ACC112 (cell line): ENCODE measurements around the gene GGCT.
"Not testable (repeated sequence)": the region's sequence is repeated elsewhere in the genome, so short reads cannot be mapped to it uniquely, and the experiment has no call there.

ENCODE experiments used
- H2AFZ ChIP-seq: fragments of 200-600 bp; sonication (generic); one replicate; pipeline ENCODE4 v1.6.0; 2017; ENCODE audit warnings: antibody characterized with exemption, low read length; ENCODE audit not compliant: unreplicated experiment
- H3K27ac ChIP-seq: fragments of 200-600 bp; sonication (generic); 2 replicates; pipeline ENCODE4 v1.5.1; 2014; ENCODE audit warnings: low read depth, mild to moderate bottlenecking, antibody characterized with exemption, low read length, moderate library complexity
- H3K27me3 ChIP-seq: fragments of 200-600 bp; sonication (generic); 2 replicates; pipeline ENCODE4 v1.6.1; 2014; ENCODE audit warnings: mild to moderate bottlenecking, antibody characterized with exemption, low read length, moderate library complexity, mixed read lengths; ENCODE audit not compliant: insufficient read depth
- H3K36me3 ChIP-seq: fragments of 200-600 bp; sonication (generic); 2 replicates; pipeline ENCODE4 v1.6.1; 2016; ENCODE audit warnings: mild to moderate bottlenecking, antibody characterized with exemption, low read length, moderate library complexity, mixed read lengths; ENCODE audit not compliant: insufficient read depth
- H3K4me1 ChIP-seq: fragments of 200-600 bp; sonication (generic); one replicate; pipeline ENCODE4 v1.6.1; 2016; ENCODE audit warnings: low read length, mixed read lengths; ENCODE audit not compliant: insufficient read depth, unreplicated experiment, control insufficient read depth
- H3K4me3 ChIP-seq: fragments of 200-600 bp; sonication (generic); 2 replicates; pipeline ENCODE4 v1.5.1; 2014; ENCODE audit warnings: mild to moderate bottlenecking, low read depth, low read length
- H3K79me2 ChIP-seq: fragments of 200-600 bp; sonication (generic); one replicate; pipeline ENCODE4 v1.6.0; 2016; ENCODE audit warnings: low read length; ENCODE audit not compliant: control insufficient read depth, unreplicated experiment, insufficient read depth

GGCT gene

GRCh38 chr7:30533886-30534285, 29.3 kb upstream of the GGCT start:
- H3K79me2 ChIP-seq: no peaks in the 10 kb centered on the region

GRCh38 chr7:30531286-30531685, 26.7 kb upstream of the GGCT start:
- no peak overlapping the region for H2AFZ ChIP-seq
- no peak overlapping the region for H3K4me3 ChIP-seq
- H3K4me1 ChIP-seq: no peaks in the 10 kb centered on the region
- no peaks in the 10 kb centered on the region for H3K36me3 ChIP-seq
- H3K27ac ChIP-seq: no peak overlapping the region
- no peaks in the 10 kb centered on the region for H3K27me3 ChIP-seq
- H3K79me2 ChIP-seq: no peaks in the 10 kb centered on the region

More at GRCh38 chr7:30533886-30534285, 29.3 kb upstream of the GGCT start:
- no peak overlapping the region for H2AFZ ChIP-seq
- H3K36me3 ChIP-seq: no peaks in the 10 kb centered on the region
- H3K4me1 ChIP-seq: no peaks in the 10 kb centered on the region
- no peak overlapping the region for H3K27ac ChIP-seq
- H3K27me3 ChIP-seq: no peaks in the 10 kb centered on the region
- H3K4me3 ChIP-seq: no peak overlapping the region

DNA sequence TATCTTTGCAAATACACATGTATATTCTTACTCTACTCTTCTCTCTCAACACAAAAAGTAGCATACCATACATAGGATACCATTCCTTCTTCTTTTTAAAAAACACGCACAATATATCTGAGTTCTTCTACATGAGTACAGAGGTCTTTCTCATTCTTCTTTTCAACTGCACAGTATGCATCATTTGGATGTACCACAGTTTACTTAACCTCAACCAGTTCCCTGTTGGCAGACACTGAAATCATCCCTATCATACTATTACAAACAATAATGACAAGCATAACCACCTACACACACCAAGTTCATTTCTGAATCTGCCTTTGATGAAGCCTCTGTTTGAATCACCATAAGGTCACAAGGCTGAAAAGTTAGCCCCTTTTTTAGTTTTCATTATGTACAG, 25.7 kb upstream of the GGCT start:
- Histone ChIP-seq H3K27me3 (no peaks in the 10 kb centered on the region), H3K79me2 (no peaks in the 10 kb centered on the region), H2AFZ (no peak overlapping the region), H3K36me3 (no peaks in the 10 kb centered on the region), H3K27ac (no peak overlapping the region), H3K4me3 (no peak overlapping the region), H3K4me1 (no peaks in the 10 kb centered on the region)

DNA sequence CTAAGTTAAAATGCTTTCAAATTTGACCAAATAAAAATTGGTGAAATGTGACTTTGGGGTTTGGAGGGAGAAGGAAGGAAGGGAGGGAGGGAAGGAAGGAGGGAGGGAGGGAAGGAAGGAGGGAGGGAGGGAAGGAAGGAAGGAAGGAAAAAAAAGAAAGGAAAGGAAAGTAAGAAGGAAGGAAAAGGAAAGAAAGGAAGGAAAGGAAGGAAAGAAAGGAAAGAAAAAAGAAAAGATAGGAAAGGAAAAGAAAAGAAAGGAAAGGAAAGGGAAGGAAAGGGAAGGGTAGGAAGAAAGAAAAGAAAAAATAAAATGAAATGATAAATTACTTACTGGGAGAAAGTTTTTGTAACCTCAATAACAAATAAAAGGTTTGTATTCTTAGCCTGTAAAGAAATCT, 24.1 kb upstream of the GGCT start:
- Histone ChIP-seq H3K27me3 (no peaks in the 10 kb centered on the region), H3K4me3 (no peak overlapping the region), H3K27ac (no peak overlapping the region), H3K79me2 (no peaks in the 10 kb centered on the region), H2AFZ (no peak overlapping the region), H3K4me1 (no peaks in the 10 kb centered on the region), H3K36me3 (no peaks in the 10 kb centered on the region)

DNA sequence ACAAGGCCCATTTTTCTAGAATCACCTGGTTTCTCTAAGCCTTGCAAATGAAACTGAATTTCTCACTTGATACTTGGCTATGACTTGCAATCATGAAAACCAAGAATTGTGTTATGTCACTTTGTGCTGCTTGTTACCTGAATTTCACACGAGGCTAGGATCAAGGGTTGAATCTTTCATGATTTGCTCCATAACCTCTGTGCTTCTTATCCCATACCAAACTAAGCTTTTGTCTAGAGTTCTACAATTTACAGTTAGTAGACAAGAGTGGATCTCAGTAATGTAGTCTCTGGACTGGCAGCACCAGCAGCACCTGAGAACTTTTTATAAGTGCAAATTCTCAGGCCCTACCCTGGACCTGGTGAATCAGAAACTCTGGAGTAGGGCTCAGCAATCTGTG, 22.7 kb upstream of the GGCT start:
- H3K4me1 ChIP-seq, H3K27ac ChIP-seq, H2AFZ ChIP-seq, H3K4me3 ChIP-seq, H3K27me3 ChIP-seq, H3K36me3 ChIP-seq, H3K79me2 ChIP-seq: not testable (repeated sequence)

DNA sequence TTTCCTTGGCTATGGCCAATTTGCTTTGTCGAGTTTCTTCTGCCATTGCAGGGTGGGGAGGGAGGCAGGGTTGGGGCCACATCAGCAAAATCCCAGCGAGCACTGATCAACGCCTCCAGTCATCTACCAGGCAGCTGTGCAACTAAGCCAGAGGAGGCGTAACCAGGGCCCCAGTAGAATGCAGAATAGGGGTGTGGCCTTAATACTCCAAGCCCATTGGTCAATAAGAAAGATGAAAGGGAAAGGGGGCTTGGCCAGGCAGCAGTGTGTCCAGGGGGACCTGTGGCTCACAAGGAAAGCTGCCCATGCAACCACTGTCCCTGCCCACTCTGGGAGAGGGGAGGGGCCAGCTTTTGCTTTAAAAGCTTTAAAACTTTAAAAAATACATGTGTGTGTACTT, 21.5 kb upstream of the GGCT start:
- Histone ChIP-seq H3K27me3 (no peaks in the 10 kb centered on the region), H3K4me3 (no peak overlapping the region), H3K79me2 (no peaks in the 10 kb centered on the region), H2AFZ (no peak overlapping the region), H3K4me1 (peaks cover 9% of the 10 kb centered on the region), H3K27ac (no peak overlapping the region), H3K36me3 (no peaks in the 10 kb centered on the region)

- peaks cover 16% of the 10 kb centered on the region for H3K4me1 ChIP-seq
- no peak overlapping the region for H3K27ac ChIP-seq
- no peak overlapping the region for H3K4me3 ChIP-seq
- no peaks in the 10 kb centered on the region for H3K27me3 ChIP-seq
- no peaks in the 10 kb centered on the region for H3K79me2 ChIP-seq
- no peaks in the 10 kb centered on the region for H3K36me3 ChIP-seq
- H2AFZ ChIP-seq: no peak overlapping the region
Measured at GRCh38 chr7:30525429-30525828, 20.8 kb upstream of the GGCT start.

GRCh38 chr7:30524545-30524944, 19.9 kb upstream of the GGCT start:
- Histone ChIP-seq H3K27ac (no peak overlapping the region), H3K27me3 (no peaks in the 10 kb centered on the region), H2AFZ (no peak overlapping the region), H3K36me3 (no peaks in the 10 kb centered on the region), H3K79me2 (no peaks in the 10 kb centered on the region), H3K4me1 (peaks cover 23% of the 10 kb centered on the region), H3K4me3 (no peak overlapping the region)

GRCh38 chr7:30523466-30523865, 18.8 kb upstream of the GGCT start:
- Histone ChIP-seq H3K4me3 (no peak overlapping the region), H2AFZ (no peak overlapping the region), H3K4me1 (peaks cover 23% of the 10 kb centered on the region), H3K27me3 (no peaks in the 10 kb centered on the region), H3K27ac (no peak overlapping the region), H3K36me3 (no peaks in the 10 kb centered on the region), H3K79me2 (no peaks in the 10 kb centered on the region)

DNA sequence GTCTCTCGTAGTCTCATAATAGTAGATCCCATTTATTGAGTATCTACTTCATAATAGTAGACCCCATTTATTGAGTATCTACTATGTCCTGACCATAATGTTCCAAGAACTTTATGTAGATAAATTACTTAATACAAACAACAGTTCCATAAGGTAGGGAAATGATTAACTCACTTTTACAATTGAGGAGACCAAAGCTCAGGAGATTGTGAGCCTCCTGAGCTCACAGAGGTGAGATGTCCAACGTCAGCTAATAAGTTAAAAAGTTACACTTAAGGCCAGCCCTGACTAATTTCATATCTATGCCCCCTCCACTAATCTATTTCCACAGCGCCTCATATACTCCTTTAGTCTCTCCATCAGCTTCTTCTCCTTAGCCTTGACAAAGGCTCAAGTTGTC, 17.5 kb upstream of the GGCT start:
- H3K27me3 ChIP-seq: no peaks in the 10 kb centered on the region
- H2AFZ ChIP-seq: no peak overlapping the region
- H3K27ac ChIP-seq: no peak overlapping the region
- peaks cover 23% of the 10 kb centered on the region for H3K4me1 ChIP-seq
- no peaks in the 10 kb centered on the region for H3K36me3 ChIP-seq
- no peaks in the 10 kb centered on the region for H3K79me2 ChIP-seq
- H3K4me3 ChIP-seq: no peak overlapping the region

DNA sequence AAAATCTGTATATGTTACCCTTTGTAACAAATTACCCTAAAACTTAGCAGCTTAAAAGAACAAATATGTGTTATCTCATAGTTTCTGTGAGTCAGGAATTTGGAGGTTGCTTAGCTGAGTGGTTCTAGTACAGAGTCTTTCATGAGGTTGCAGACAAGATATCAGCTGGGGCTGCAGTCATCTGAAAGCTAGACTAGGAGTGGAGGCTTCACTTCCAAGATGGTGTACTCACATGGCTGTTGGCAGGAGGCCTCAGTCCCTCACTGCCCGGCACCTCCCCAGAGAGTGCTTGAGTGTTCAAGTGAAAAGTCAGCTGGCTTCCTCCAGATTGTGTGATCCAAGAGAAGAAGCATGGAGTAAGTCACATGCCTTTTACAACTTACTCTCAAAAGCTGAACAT, 16.9 kb upstream of the GGCT start:
- no peaks in the 10 kb centered on the region for H3K27me3 ChIP-seq
- H3K36me3 ChIP-seq: no peaks in the 10 kb centered on the region
- H3K79me2 ChIP-seq: no peaks in the 10 kb centered on the region
- H3K4me3 ChIP-seq: no peak overlapping the region
- no peak overlapping the region for H2AFZ ChIP-seq
- H3K27ac ChIP-seq: peak overlapping the region; percentile 65
- peaks cover 23% of the 10 kb centered on the region for H3K4me1 ChIP-seq

- no peaks in the 10 kb centered on the region for H3K36me3 ChIP-seq
- no peak overlapping the region for H3K4me3 ChIP-seq
- peaks cover 23% of the 10 kb centered on the region for H3K4me1 ChIP-seq
- no peaks in the 10 kb centered on the region for H3K79me2 ChIP-seq
- H2AFZ ChIP-seq: no peak overlapping the region
- no peak overlapping the region for H3K27ac ChIP-seq
- H3K27me3 ChIP-seq: no peaks in the 10 kb centered on the region
Measured at GRCh38 chr7:30519122-30519521, 14.5 kb upstream of the GGCT start.
